ENCODE results near the gene SMAD2.

SMAD2 gene

DNA sequence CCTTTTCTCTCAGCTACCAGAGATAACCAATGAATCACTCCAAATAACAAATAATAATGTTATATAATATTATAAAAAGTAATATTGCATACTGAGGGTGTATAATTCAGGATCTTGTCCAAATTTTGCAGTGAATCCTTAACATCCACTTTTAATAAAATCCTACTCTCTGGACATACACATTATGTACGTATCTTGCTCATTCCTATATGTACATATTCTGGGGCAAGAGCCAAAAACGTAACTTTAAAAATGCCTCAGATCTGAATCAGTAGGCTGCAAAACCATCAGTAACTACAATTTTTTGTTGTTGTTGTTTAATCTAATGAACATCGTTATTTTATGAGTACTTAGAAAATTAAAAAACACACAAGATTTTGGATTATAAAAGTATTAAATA, 65.3 kb downstream of the SMAD2 start:
- TF ChIP-seq, protein P1, sequence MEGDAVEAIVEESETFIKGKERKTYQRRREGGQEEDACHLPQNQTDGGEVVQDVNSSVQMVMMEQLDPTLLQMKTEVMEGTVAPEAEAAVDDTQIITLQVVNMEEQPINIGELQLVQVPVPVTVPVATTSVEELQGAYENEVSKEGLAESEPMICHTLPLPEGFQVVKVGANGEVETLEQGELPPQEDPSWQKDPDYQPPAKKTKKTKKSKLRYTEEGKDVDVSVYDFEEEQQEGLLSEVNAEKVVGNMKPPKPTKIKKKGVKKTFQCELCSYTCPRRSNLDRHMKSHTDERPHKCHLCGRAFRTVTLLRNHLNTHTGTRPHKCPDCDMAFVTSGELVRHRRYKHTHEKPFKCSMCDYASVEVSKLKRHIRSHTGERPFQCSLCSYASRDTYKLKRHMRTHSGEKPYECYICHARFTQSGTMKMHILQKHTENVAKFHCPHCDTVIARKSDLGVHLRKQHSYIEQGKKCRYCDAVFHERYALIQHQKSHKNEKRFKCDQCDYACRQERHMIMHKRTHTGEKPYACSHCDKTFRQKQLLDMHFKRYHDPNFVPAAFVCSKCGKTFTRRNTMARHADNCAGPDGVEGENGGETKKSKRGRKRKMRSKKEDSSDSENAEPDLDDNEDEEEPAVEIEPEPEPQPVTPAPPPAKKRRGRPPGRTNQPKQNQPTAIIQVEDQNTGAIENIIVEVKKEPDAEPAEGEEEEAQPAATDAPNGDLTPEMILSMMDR (IDR thresholded peaks at IDR 0.05; ENCODE audit: low read depth, low read length) = no peak
- H3K4me3 ChIP-seq (replicated peaks in 1 of 2; ENCODE audit: low read depth in 2 of 2, low read length in 2 of 2) = no peak overlapping the region
- no peak for DNase-seq (ENCODE audit: low read depth in 2 of 2)

DNA sequence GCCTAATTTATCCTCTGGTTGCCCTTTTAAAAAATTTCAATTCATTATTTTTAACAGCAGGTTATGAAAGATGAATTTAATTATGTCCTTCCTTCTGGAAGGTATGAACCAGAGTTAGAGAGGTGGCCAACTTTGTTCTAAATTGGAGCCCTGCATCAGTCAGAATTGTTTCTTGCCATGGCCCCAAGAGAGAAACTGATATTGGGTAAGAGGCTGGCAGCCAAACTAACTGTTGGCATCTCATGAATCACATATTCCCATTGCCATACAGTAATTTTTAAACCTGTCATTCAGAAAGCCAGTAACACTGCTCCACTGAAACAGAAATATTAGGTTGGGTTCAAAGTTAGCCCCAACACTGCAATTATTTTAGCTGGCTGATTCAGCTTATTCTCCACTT, 67.4 kb downstream of the SMAD2 start:
- TF ChIP-seq, protein P1 (IDR thresholded peaks at IDR 0.05; ENCODE audit: low read depth, low read length) = no peak
- DNase-seq (ENCODE audit: low read depth in 2 of 2) = peak in 1 of 2 donors; percentile 36
- no peak overlapping the region for H3K4me3 ChIP-seq (replicated peaks in 1 of 2; ENCODE audit: low read depth in 2 of 2, low read length in 2 of 2)

DNA sequence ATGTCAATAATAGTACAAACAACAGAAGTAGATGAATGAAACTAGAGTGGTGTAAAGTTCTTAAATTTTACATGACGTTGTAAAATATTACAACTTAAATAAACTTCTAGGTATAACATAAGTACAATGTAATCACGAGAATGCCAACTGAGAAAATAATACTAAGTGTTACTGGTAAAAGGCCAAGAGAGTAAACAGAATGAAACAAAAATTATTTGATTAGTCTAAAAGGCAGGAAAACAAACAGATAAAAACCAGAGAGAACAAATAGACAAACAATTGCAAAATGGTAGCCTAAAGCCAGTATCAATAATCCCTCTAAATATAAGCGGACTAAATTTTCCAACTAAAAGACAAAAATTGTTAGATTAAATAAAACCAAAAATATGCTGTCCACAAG, 71.9 kb downstream of the SMAD2 start:
- DNase-seq (ENCODE audit: low read depth in 2 of 2) = no peak
- no peak overlapping the region for H3K4me3 ChIP-seq (replicated peaks in 1 of 2; ENCODE audit: low read depth in 2 of 2, low read length in 2 of 2)
- TF ChIP-seq, protein P1 (IDR thresholded peaks at IDR 0.05; ENCODE audit: low read depth, low read length) = no peak

DNA sequence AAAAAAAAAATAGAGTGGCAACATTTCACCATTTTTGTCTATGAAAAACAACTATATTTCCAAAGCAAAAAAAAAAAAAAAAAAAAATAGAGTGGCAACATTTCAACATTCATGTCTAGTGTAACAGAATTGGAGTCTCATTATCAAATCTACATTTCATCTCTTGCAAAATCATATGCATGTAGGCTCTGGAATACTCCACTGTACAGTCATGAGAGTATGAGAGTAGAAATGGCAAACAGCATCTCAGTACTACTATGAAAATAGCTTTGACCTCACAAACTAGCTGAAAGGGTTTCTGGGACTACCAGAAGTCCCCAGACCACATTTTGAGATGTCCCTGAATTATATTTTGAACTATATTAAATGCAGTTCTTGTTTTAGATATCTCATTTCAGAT, 82.8 kb downstream of the SMAD2 start:
- TF ChIP-seq, protein P1 (IDR thresholded peaks at IDR 0.05; ENCODE audit: low read depth, low read length) = no peak
- DNase-seq (ENCODE audit: low read depth in 2 of 2) = peak; percentile 7 to 48
- no peak overlapping the region for H3K4me3 ChIP-seq (replicated peaks in 1 of 2; ENCODE audit: low read depth in 2 of 2, low read length in 2 of 2)

DNA sequence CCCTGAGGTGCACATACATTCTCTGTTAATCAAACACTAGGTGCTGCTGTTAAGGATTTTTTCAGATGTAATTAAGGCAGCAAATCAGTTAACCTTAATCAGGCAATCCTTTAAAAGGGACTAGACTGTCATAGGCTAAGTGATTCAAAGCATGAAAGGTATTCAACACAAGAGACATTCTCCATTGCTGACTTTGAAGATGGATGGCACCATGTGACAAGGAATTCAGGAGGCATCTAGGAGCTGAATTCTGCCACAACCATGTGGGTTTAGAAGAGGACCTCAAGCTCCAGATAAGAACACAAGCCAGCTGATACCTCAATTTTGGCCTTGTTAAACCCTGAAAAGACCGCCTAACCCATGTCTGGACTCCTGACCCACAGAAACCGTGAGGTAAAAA, 84.0 kb downstream of the SMAD2 start:
- DNase-seq (ENCODE audit: low read depth in 2 of 2) = no peak
- H3K4me3 ChIP-seq (replicated peaks in 1 of 2; ENCODE audit: low read depth in 2 of 2, low read length in 2 of 2) = no peak overlapping the region
- TF ChIP-seq, protein P1 (IDR thresholded peaks at IDR 0.05; ENCODE audit: low read depth, low read length) = no peak

DNA sequence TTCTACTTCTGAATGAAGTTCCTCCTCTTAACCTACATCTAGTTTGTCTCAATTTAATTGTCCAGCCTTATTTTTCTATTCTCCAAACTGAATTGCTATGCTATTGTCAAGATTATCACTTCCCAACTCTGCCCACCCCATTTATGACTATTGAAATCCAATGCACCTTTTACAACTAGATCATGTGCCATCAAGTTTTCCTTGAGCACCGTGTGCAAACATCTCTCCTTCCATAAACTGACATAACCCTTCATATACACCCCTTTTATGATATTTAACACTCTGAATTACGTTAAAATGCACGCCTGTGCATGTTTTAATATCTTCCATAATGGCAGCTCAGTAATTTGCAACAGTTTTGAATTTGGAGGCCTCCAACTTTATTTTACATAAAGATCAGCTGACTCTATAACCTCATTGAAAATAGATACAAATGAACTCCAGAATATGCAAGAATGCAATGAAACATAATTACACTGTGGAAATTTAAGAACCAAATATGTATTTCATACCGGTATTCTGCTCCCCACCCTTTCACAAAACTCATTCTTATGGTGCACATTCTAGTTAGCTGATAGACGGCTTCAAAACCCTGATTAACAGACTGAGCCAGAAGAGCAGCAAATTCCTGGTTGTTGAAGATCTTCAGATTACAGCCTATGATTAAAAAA, 85.5 kb downstream of the SMAD2 start:
- TF ChIP-seq, protein P1 (IDR thresholded peaks at IDR 0.05; ENCODE audit: low read depth, low read length) = no peak
- DNase-seq (ENCODE audit: low read depth in 2 of 2) = no peak
- no peak overlapping the region for H3K4me3 ChIP-seq (replicated peaks in 1 of 2; ENCODE audit: low read depth in 2 of 2, low read length in 2 of 2)

DNA sequence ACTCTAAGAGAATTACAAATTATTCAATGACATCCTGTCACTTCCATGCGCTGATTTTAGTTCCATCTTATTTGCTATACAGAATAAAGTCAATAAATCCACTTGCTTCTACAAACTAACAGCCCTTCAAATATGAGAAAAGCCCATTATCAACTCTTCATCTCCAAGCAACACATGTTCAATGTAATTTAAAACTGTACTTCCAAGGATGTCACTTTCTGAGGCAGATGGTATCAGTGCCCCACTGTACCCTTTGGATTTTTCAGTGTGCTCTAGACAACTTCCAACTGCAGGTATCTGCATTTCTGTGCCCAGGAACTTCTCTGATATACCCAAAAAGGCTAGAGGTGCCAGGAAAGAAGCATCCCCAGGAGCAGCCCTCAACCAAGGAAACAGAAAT, 87.6 kb downstream of the SMAD2 start:
- no peak overlapping the region for H3K4me3 ChIP-seq (replicated peaks in 1 of 2; ENCODE audit: low read depth in 2 of 2, low read length in 2 of 2)
- TF ChIP-seq, protein P1 (IDR thresholded peaks at IDR 0.05; ENCODE audit: low read depth, low read length) = no peak
- no peak for DNase-seq (ENCODE audit: low read depth in 2 of 2)

Measured in cardiac fibroblast (primary cell).